BLaER1 (cell line): ENCODE data around the gene AGBL1.
A peak's percentile ranks its signal among the peaks of the same experiment; 100 is the strongest.

Experiments
- H3K27ac ChIP-seq: shearing (Covaris generic); formaldehyde crosslinking; 2 replicates; pipeline ENCODE4 v1.8.1; 2022
- H3K27me3 ChIP-seq: shearing (Covaris generic); formaldehyde crosslinking; 2 replicates; pipeline ENCODE4 v1.8.1; 2022
- H3K36me3 ChIP-seq: shearing (Covaris generic); formaldehyde crosslinking; 2 replicates; pipeline ENCODE4 v1.8.1; 2022
- H3K4me1 ChIP-seq: shearing (Covaris generic); formaldehyde crosslinking; 2 replicates; pipeline ENCODE4 v1.8.1; 2022
- H3K4me2 ChIP-seq: shearing (Covaris generic); formaldehyde crosslinking; 2 replicates; pipeline ENCODE4 v1.8.1; 2022
- H3K4me3 ChIP-seq: shearing (Covaris generic); formaldehyde crosslinking; 2 replicates; pipeline ENCODE4 v1.8.1; 2022
- H3K9ac ChIP-seq: shearing (Covaris generic); formaldehyde crosslinking; 2 replicates; pipeline ENCODE4 v1.8.1; 2022
- H3K9me3 ChIP-seq: shearing (Covaris generic); formaldehyde crosslinking; 2 replicates; pipeline ENCODE4 v1.8.1; 2022
- H4K20me1 ChIP-seq: shearing (Covaris generic); formaldehyde crosslinking; 2 replicates; pipeline ENCODE4 v1.8.1; 2022
- Cebpa-rat ChIP-seq: shearing (Covaris generic); IDR thresholded peaks from 2 replicates; pipeline ENCODE4 v1.8.1; 2022

The AGBL1 gene

GRCh38 chr15:86834115-86834863 is 754.6 kb downstream of the AGBL1 start:
- no peak for TF ChIP-seq Cebpa-rat
- H3K36me3 ChIP-seq: no peaks in the 10 kb centered on the region
- no peak overlapping the region for H3K4me3 ChIP-seq
- no peaks in the 10 kb centered on the region for H3K27me3 ChIP-seq
- peak overlapping the region; percentile 55 for H3K4me2 ChIP-seq
- no peak overlapping the region for H3K27ac ChIP-seq
- H4K20me1 ChIP-seq: no peaks in the 10 kb centered on the region
- H3K9me3 ChIP-seq: 0 out of 2 replicates have a peak, but pooled peaks cover 6% of the 10 kb centered on the region
- peaks cover 19% of the 10 kb centered on the region for H3K4me1 ChIP-seq
- H3K9ac ChIP-seq: no peak overlapping the region

- Histone ChIP-seq H3K9ac (no peak overlapping the region), H3K4me2 (no peak overlapping the region), H3K4me3 (no peak overlapping the region), H3K27ac (no peak overlapping the region), H3K9me3 (0 out of 2 replicates have a peak, but pooled peaks cover 6% of the 10 kb centered on the region), H3K36me3 (no peaks in the 10 kb centered on the region), H4K20me1 (no peaks in the 10 kb centered on the region), H3K4me1 (peaks cover 19% of the 10 kb centered on the region), H3K27me3 (no peaks in the 10 kb centered on the region)
- TF ChIP-seq Cebpa-rat: no peak
These were observed 757.8 kb downstream of the AGBL1 start for GRCh38 chr15:86837294-86838061.

GRCh38 chr15:86839502-86839901 is 759.8 kb downstream of the AGBL1 start:
- Histone ChIP-seq H3K27me3 (no peaks in the 10 kb centered on the region), H3K9ac (no peak overlapping the region), H3K9me3 (no peaks in the 10 kb centered on the region), H3K27ac (no peak overlapping the region), H3K4me2 (no peak overlapping the region), H3K36me3 (no peaks in the 10 kb centered on the region), H3K4me3 (no peak overlapping the region), H3K4me1 (peaks cover 5% of the 10 kb centered on the region), H4K20me1 (no peaks in the 10 kb centered on the region)
- no peak for TF ChIP-seq Cebpa-rat

GRCh38 chr15:86840996-86841395 is 761.3 kb downstream of the AGBL1 start:
- Histone ChIP-seq H3K9me3 (no peaks in the 10 kb centered on the region), H3K4me1 (no peaks in the 10 kb centered on the region), H4K20me1 (no peaks in the 10 kb centered on the region), H3K36me3 (no peaks in the 10 kb centered on the region), H3K4me2 (no peak overlapping the region), H3K9ac (no peak overlapping the region), H3K4me3 (no peak overlapping the region), H3K27ac (no peak overlapping the region), H3K27me3 (no peaks in the 10 kb centered on the region)
- TF ChIP-seq Cebpa-rat: no peak

- no peak for TF ChIP-seq Cebpa-rat
- Histone ChIP-seq H3K27me3 (no peaks in the 10 kb centered on the region), H3K4me1 (no peaks in the 10 kb centered on the region), H3K9ac (no peak overlapping the region), H3K36me3 (no peaks in the 10 kb centered on the region), H3K27ac (no peak overlapping the region), H3K9me3 (no peaks in the 10 kb centered on the region), H4K20me1 (no peaks in the 10 kb centered on the region), H3K4me2 (no peak overlapping the region), H3K4me3 (no peak overlapping the region)
These were observed 762.5 kb downstream of the AGBL1 start for GRCh38 chr15:86842199-86842598.

GRCh38 chr15:86846036-86846435 is 766.4 kb downstream of the AGBL1 start:
- H3K27ac ChIP-seq: no peak overlapping the region
- H3K4me1 ChIP-seq: no peaks in the 10 kb centered on the region
- H3K36me3 ChIP-seq: no peaks in the 10 kb centered on the region
- no peaks in the 10 kb centered on the region for H3K9me3 ChIP-seq
- no peaks in the 10 kb centered on the region for H3K27me3 ChIP-seq
- TF ChIP-seq Cebpa-rat: no peak
- H4K20me1 ChIP-seq: no peaks in the 10 kb centered on the region
- H3K4me3 ChIP-seq: no peak overlapping the region
- no peak overlapping the region for H3K9ac ChIP-seq
- no peak overlapping the region for H3K4me2 ChIP-seq

- no peak for TF ChIP-seq Cebpa-rat
- Histone ChIP-seq H3K4me1 (no peaks in the 10 kb centered on the region), H3K4me3 (no peak overlapping the region), H3K36me3 (no peaks in the 10 kb centered on the region), H3K27ac (no peak overlapping the region), H3K4me2 (no peak overlapping the region), H3K9me3 (no peaks in the 10 kb centered on the region), H3K27me3 (no peaks in the 10 kb centered on the region), H3K9ac (no peak overlapping the region), H4K20me1 (no peaks in the 10 kb centered on the region)
These were observed 769.5 kb downstream of the AGBL1 start for GRCh38 chr15:86849136-86849535.

- Histone ChIP-seq H3K9me3 (no peaks in the 10 kb centered on the region), H3K27me3 (no peaks in the 10 kb centered on the region), H4K20me1 (no peaks in the 10 kb centered on the region), H3K4me3 (no peak overlapping the region), H3K4me2 (no peak overlapping the region), H3K27ac (no peak overlapping the region), H3K9ac (no peak overlapping the region), H3K4me1 (no peaks in the 10 kb centered on the region), H3K36me3 (no peaks in the 10 kb centered on the region)
- TF ChIP-seq Cebpa-rat: no peak
These were observed 770.1 kb downstream of the AGBL1 start for GRCh38 chr15:86849558-86850285.

GRCh38 chr15:86850939-86851338 is 771.3 kb downstream of the AGBL1 start:
- H3K4me1 ChIP-seq: no peaks in the 10 kb centered on the region
- no peaks in the 10 kb centered on the region for H3K27me3 ChIP-seq
- no peak overlapping the region for H3K4me3 ChIP-seq
- no peaks in the 10 kb centered on the region for H3K36me3 ChIP-seq
- no peak overlapping the region for H3K9ac ChIP-seq
- H4K20me1 ChIP-seq: no peaks in the 10 kb centered on the region
- no peak overlapping the region for H3K27ac ChIP-seq
- H3K4me2 ChIP-seq: no peak overlapping the region
- no peak for TF ChIP-seq Cebpa-rat
- no peaks in the 10 kb centered on the region for H3K9me3 ChIP-seq

- TF ChIP-seq Cebpa-rat: no peak
- Histone ChIP-seq H3K4me3 (no peak overlapping the region), H3K27ac (no peak overlapping the region), H3K9ac (no peak overlapping the region), H4K20me1 (no peaks in the 10 kb centered on the region), H3K27me3 (no peaks in the 10 kb centered on the region), H3K4me2 (no peak overlapping the region), H3K36me3 (no peaks in the 10 kb centered on the region), H3K9me3 (no peaks in the 10 kb centered on the region), H3K4me1 (no peaks in the 10 kb centered on the region)
These were observed 773.1 kb downstream of the AGBL1 start for GRCh38 chr15:86852741-86853140.
